ENCODE results near the gene SORCS1. TPM values are rescaled to one million over a fixed set of nuclear protein-coding genes. Genes with fewer than 3 reads are reported as not detected.

The SORCS1 gene
- total RNA-seq, 4 donors from 2014 or later, result 0.40 to 5.1 (median 2.5) TPM

GRCh38 chr10:106566873-106567272 lies 597.6 kb downstream of the SORCS1 start:
- TF ChIP-seq EP300 (IDR thresholded peaks at IDR 0.05; ENCODE audit: low read depth) (no peak), CTCF (IDR thresholded peaks at IDR 0.05) (no peak), POLR2AphosphoS5 (IDR thresholded peaks at IDR 0.05) (no peak), POLR2A (IDR thresholded peaks at IDR 0.05) (no peak)
- Histone ChIP-seq H3K36me3 (no peaks in the 10 kb centered on the region), H3K9me3 (no peaks in the 10 kb centered on the region), H3K4me1 (no peaks in the 10 kb centered on the region), H3K27me3 (no peaks in the 10 kb centered on the region), H3K27ac (no peak overlapping the region), H3K4me3 (no peak overlapping the region)
- 53 to 54% methylated on average over 3 of the region's 3 CpGs for WGBS, 2 donors (ENCODE audit: low coverage in 1 of 2)
- in situ Hi-C loops (cut with MboI; ENCODE audit: low pct_ligation_motif_present in 1 of 4, low pct_unique_long_range_greater_than_20kb in 1 of 4, low sequenced_read_pairs in 3 of 4) (no loop called here), intact Hi-C loops (cut with DNase I; ENCODE audit: low total_unique reads) (no loop called here)
- DNase-seq, result no peak

GRCh38 chr10:106565546-106565945 lies 599.0 kb downstream of the SORCS1 start:
- intact Hi-C loops (cut with DNase I; ENCODE audit: low total_unique reads) (no loop called here), in situ Hi-C loops (cut with MboI; ENCODE audit: low pct_ligation_motif_present in 1 of 4, low pct_unique_long_range_greater_than_20kb in 1 of 4, low sequenced_read_pairs in 3 of 4) (no loop called here)
- Histone ChIP-seq H3K9me3 (no peaks in the 10 kb centered on the region), H3K27me3 (no peaks in the 10 kb centered on the region), H3K27ac (no peak overlapping the region), H3K4me3 (no peak overlapping the region), H3K36me3 (no peaks in the 10 kb centered on the region), H3K4me1 (no peaks in the 10 kb centered on the region)
- 89 to 100% methylated on average over 3 of the region's 3 CpGs for WGBS, 2 donors (ENCODE audit: low coverage in 1 of 2)
- TF ChIP-seq POLR2A (IDR thresholded peaks at IDR 0.05) (no peak), EP300 (IDR thresholded peaks at IDR 0.05; ENCODE audit: low read depth) (no peak), CTCF (IDR thresholded peaks at IDR 0.05) (no peak), POLR2AphosphoS5 (IDR thresholded peaks at IDR 0.05) (no peak)
- DNase-seq, result no peak

- Histone ChIP-seq H3K36me3 (no peaks in the 10 kb centered on the region), H3K9me3 (no peaks in the 10 kb centered on the region), H3K4me3 (no peak overlapping the region), H3K27ac (no peak overlapping the region), H3K27me3 (no peaks in the 10 kb centered on the region), H3K4me1 (no peaks in the 10 kb centered on the region)
- TF ChIP-seq POLR2A (IDR thresholded peaks at IDR 0.05) (no peak), POLR2AphosphoS5 (IDR thresholded peaks at IDR 0.05) (no peak), CTCF (IDR thresholded peaks at IDR 0.05) (no peak), EP300 (IDR thresholded peaks at IDR 0.05; ENCODE audit: low read depth) (no peak)
- 43 to 49% methylated on average over 3 of the region's 3 CpGs for WGBS, 2 donors (ENCODE audit: low coverage in 1 of 2)
- intact Hi-C loops (cut with DNase I; ENCODE audit: low total_unique reads) (no loop called here), in situ Hi-C loops (cut with MboI; ENCODE audit: low pct_ligation_motif_present in 1 of 4, low pct_unique_long_range_greater_than_20kb in 1 of 4, low sequenced_read_pairs in 3 of 4) (no loop called here)
- DNase-seq, result no peak
Measured at GRCh38 chr10:106563384-106563783, 601.1 kb downstream of the SORCS1 start.

- in situ Hi-C loops (cut with MboI; ENCODE audit: low pct_ligation_motif_present in 1 of 4, low pct_unique_long_range_greater_than_20kb in 1 of 4, low sequenced_read_pairs in 3 of 4), result no loop called here
- no peak overlapping the region for H3K27ac ChIP-seq
- no peaks in the 10 kb centered on the region for H3K36me3 ChIP-seq
- 70 to 88% methylated on average over 4 to 5 of the region's 5 CpGs for WGBS, 2 donors (ENCODE audit: low coverage in 1 of 2)
- intact Hi-C loops (cut with DNase I; ENCODE audit: low total_unique reads), result no loop called here
- TF ChIP-seq POLR2AphosphoS5 (IDR thresholded peaks at IDR 0.05), result no peak
- TF ChIP-seq POLR2A (IDR thresholded peaks at IDR 0.05), result no peak
- no peak for TF ChIP-seq EP300 (IDR thresholded peaks at IDR 0.05; ENCODE audit: low read depth)
- TF ChIP-seq CTCF (IDR thresholded peaks at IDR 0.05), result no peak
- H3K27me3 ChIP-seq, result no peaks in the 10 kb centered on the region
- no peak overlapping the region for H3K4me3 ChIP-seq
- DNase-seq, result no peak
- no peaks in the 10 kb centered on the region for H3K9me3 ChIP-seq
- no peaks in the 10 kb centered on the region for H3K4me1 ChIP-seq
Measured at GRCh38 chr10:106560925-106561640, 603.4 kb downstream of the SORCS1 start.
